Stimulated activated CD8-positive, alpha-beta memory T cell treated with anti-CD3 and anti-CD28 coated beads, Interleukin-4, amount 100 ng/mL, for 1 hour (primary cell): ENCODE data around the gene FN3K.
"Not testable (repeated sequence)": the region's sequence is repeated elsewhere in the genome, so short reads cannot be mapped to it uniquely, and the experiment has no call there.

Experiments used
- DNase-seq, 2 donors: peaks; one replicate each; pipeline ENCODE4 v3.0.0-alpha.2; 2020; ENCODE audit warnings: low read depth in 2 of 2, low spot score in 1 of 2

The FN3K gene

DNA sequence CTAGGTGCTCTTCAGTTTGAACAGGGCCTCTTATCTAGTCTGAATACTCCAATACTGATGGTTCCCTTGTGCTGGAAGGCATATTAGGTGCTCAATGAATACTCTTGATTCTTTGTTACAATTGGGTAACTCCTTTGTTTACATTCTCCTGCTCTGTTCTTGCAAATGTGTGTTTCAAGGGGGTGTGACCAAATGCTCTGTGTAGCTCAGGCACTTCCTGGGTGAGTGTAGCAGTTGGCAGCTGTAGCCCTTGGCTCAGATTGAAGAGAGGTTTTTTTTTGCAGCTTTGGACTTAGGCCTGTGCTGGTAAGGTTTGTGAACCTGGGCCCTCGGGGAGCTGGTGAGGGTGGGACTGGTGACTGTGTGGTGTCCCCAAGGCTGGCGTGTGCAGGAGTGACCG lies 36.6 kb downstream of the FN3K start:
- DNase-seq, result no peak

DNA sequence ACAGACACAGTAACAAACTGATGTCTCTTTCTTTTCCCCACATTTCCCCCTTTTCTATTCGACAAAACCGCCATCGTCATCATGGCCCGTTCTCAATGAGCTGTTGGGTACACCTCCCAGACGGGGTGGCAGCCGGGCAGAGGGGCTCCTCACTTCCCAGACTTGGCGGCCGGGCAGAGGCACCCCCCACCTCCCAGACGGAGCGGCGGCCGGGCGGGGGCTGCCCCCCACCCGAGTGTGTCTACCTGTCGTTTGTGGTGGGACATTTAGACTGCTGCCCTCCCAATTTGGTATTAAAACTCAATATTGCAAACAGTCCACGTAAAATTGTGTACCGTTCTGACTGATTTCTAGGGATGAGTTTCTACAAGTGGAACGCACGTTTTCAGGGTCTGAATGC lies 39.0 kb downstream of the FN3K start:
- not testable (repeated sequence) for DNase-seq

DNA sequence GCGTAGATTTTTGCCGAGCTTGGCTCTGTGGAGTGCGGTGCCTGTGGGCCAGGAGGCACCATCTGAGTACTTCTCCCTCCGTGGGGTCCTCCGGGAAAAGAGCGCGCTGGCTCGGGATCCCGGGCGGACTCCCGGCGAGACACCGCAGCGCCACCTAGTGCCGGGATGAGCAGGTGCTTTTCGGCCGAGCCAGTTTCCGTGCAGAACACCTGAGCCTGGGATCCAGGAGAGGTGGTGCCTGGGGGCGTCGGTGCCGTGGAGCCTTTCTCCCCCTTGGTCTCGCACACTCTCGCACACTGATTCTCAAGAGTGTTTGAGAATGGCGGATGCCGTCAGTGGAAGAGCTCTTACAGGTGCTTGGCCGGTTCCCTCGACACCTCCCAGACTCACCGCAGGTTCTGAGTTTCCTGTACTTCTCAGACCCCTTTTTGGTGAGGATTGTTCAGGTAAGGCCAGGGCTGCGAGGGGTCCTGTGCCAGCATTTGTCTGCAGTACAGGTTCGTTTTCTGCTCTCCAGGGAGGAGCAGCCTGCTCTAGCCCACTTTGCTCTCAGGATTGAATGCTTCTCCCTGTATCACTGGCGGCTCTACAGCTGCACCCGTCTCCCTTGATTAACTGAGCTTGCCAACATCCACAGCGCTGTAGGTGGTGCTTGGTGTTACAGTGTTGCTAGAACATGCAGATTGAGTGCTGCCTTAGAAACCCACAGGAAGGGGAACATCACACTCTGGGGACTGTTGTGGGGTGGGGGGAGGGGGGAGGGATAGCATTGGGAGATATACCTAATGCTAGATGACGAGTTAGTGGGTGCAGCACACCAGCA lies 39.8 kb downstream of the FN3K start:
- no peak for DNase-seq

DNA sequence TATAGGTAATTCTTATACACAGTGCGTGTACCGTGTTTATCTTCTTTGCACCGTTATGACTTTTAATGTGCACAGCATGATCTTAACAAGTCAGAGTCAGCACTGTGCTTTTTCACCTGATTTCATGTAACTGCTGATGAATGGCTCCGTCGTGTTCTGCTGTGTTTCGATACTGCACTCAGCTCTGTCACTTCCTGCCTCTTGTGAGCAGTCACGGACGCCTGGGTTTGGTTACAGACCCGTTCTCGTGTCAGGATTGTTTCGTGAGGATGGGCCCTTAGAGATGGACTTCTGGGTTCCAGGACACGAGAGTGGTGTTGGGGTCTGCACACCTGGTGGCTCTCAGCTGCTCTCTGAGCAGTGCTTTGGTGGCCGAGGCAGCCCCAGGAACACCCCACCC lies 41.0 kb downstream of the FN3K start:
- no peak for DNase-seq

DNA sequence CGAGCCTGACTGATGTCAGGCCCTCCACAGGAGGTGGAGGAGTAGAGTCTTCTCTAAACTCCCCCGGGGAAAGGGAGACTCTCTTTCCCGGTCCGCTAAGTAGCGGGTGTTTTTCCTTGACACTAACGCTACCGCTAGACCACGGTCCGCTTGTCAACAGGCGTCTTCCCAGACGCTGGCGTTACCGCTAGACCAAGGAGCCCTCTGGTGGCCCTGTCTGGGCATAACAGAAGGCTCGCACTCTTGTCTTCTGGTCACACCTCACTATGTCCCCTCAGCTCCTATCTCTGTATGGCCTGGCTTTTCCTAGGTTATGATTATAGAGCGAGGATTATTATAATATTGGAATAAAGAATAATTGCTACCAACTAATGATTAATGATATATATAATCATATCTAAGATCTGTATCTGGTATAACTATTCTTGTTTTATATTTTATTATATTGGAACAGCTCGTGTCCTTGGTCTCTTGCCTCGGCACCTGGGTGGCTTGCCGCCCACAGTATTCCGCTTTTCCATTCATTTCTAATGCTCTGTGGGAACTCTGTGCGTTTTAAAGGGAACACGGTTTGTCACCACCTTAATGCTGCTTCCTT lies 42.5 kb downstream of the FN3K start:
- DNase-seq, result not testable (repeated sequence)

DNA sequence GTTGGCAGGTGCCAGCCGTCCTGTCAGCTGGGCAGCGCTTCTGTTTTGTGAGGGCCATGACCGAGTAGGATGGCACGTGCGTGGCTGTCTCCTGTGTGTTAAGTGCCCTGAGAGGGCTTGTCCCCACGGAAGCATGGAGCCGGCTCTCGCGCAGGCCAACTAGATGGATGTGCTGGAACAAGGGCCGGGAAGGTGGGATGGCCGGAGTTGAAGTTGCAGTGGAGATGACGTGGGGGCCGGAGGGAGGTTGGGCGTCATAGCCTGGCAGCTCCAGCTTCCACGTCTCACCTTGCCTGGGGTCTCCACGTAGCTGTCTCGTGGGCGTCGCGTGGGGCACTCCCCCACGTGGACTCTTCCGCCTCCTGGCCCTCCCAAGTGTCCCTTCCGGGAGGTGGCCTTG lies 44.1 kb downstream of the FN3K start:
- DNase-seq, result no peak

DNA sequence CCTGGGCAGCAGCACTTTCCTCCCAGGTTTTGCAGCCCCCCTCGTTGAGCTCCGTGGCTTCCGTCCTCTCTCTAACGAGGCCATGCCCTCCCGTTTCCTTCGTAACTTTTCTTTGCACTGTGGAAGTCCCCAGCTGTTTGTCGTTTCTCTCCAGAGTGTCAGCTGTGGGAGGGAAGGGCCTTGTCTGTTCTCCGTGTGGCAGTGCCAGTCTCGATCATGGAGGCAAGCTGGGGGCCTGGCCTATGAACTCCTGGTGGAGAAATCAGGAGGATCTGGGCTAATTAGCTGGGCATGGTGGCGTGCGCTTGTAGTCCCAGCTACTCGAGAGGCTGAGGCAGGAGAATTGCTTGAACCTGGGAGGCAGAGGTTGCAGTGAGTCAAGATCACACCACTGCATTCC lies 44.8 kb downstream of the FN3K start:
- DNase-seq, result no peak

DNA sequence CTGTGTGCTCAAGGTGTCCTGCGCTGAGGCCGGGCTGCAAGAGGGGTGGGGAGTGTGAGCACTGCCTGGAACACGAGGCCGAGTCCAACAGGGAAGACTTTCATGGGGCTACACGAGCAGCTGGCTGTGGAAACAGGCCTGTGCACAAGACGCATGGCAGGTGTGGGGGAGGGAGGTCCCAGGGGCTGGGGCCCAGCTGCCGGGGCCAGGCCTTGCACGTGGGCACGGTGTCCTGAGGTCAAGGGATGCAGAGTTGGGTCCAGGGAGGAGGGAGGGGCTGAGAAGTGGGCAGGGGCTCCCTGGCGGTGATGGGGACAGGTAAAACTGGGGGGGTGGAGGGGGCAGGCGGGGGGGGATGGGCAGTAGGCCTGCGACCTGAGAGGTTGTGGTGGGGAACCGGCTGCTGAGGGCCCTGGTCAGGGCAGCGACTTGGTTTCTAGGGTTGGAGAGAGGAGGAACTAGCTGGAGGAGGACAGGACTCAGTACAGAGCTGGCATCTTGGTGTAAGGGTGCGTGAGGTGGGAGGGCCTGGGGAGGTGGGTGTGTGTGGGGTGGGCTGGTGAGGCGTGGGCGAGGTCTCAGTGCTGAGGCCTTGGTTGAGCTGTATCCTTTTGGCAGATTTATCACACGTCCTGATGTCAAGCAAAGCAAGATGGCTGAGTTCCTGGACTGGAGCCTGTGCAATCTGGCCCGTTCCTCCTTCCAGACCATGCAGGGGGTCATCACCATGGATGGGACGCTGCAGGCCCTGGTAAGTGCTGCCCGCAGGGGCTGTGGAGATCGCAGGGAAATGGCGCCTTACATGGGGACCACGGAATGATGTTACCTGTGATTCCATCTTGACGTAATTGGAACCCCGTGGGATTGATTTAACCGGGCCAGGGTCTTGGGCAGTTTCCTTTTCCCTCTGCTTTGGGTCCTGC lies 45.8 kb downstream of the FN3K start:
- no peak for DNase-seq

DNA sequence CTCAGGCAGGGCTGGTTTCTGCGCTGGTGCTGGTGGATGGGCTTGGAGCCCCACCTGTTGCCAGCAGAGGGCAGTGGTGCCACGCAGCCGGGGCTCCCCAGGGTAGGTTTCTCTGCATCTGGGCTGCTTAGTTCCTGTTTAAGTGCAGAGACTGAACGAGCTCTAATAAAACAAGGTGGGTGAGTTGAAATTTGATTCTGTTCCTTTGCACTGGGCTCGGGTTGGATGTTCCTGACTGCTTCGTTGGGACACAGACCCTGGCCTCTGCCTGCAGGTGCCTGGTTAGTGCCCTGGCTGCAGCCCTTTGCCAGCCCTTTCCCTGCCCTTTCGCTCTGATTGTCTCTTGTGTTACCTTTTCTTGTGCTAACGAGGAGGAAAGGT lies 46.5 kb downstream of the FN3K start:
- DNase-seq, result peak; percentile 58 to 76

DNA sequence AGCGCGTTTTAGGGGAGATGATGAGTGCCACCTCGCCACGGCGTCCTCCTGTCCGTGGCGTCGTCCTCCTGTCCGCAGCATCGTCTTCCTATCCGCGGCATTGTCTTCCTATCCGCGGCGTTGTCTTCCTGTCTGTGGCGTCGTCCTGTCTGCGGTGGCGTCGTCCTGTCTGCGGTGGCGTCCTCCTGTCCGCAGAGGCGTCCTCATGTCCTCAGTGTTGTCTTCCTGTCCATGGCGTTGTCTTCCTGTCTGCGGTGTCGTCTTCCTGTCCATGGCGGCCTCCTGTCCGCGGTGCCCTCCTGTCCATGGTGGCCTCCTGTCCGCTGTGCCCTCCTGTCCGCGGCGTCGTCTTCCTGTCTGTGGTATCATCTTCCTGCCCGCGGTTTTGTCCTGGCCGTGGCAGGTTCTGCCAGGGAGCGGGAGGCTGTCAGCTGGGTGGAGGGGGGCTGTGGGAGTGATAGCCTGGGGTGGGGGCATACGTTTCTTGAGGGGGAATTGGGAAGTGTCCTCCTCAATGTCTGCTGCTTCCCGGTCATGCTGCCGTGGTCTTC lies 47.3 kb downstream of the FN3K start:
- no peak for DNase-seq

DNA sequence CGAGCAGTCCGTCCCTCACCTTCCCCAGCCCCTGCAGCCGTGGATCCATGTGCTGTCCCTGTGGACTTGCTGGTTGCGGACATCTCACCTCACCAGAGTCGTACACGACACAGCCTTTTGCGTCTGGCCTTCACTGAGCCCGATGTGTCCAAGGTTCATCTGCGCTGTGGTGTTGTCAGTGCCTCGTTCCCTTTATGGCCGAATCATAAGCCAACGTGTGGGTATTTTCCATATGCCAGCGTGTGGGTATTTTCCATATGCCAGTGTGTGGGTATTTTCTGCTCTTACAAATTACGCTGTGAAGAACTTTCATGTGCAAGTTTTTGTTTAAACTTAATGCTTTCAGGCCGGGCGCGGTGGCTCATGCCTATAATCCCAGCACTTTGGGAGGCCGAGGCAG lies 48.1 kb downstream of the FN3K start:
- no peak for DNase-seq

DNA sequence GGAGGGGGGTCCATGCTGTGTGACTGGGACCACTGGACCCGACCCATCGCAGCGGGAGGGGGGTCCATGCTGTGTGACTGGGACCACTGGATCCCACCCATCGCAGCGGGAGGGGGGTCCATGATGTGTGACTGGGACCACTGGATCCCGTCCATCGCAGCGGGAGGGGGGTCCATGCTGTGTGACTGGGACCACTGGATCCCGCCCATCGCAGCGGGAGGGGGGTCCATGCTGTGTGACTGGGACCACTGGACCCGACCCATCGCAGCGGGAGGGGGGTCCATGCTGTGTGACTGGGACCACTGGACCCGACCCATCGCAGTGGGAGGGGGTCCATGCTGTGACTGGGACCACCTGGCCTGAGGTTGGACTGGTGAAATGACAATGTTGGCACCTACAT lies 50.2 kb downstream of the FN3K start:
- not testable (repeated sequence) for DNase-seq

DNA sequence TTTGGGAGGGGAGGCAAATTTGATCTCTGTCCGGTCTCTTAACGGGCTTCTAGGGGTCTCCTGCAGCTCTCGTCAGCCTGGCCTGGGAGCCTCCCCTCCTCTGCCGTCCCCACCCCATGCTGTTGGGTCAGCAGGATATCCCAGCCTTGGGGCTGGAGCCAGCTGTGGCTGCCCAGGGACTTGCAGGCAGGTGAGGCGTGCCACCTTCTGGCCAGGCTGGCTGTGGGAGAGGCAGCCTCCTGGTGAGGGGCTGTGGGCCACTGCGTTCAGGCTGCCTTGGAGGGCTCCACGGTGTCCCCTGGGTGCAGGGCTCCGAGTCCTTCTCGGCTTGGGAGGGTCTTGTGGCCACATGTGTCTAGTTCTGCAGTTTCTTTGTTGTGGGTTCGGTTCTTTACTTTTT lies 51.0 kb downstream of the FN3K start:
- DNase-seq, result no peak

DNA sequence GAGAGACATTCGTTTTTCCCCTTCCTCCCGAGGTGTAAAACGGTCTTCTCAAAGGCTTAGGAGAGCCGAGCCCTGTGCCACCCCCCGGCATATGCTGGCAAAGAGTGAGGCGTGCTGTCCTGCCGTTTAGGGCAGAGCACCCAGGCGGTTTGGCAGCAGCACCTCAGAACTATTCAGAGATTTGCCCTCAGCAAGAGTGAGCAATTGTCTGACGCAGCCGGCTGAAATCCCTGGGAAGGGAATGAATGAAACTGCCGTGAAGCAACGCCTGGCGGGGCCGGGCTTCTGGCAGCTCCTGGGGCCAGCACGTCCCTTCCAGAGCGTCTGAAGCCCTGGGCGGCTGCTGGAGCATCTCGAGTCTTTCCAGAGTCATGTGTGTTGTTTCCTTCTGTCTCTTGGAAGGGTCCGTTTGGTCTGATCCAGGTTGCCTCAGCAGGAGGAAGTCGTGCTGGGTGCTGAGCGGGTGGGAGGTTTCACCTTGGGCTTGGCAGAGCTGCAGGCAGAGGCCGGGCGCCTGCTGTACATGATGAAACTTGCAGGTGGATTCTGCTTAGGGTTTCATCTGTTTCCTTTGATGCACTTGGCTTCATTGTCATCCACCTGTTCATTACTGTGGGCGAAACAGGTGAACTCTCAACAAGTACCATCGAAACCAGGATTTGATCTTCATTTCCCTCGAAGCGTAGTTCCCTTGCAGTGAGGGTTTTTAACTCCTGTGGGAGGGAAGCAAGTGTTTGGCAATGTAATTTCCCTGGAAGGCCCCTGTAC lies 51.9 kb downstream of the FN3K start:
- DNase-seq, result no peak

DNA sequence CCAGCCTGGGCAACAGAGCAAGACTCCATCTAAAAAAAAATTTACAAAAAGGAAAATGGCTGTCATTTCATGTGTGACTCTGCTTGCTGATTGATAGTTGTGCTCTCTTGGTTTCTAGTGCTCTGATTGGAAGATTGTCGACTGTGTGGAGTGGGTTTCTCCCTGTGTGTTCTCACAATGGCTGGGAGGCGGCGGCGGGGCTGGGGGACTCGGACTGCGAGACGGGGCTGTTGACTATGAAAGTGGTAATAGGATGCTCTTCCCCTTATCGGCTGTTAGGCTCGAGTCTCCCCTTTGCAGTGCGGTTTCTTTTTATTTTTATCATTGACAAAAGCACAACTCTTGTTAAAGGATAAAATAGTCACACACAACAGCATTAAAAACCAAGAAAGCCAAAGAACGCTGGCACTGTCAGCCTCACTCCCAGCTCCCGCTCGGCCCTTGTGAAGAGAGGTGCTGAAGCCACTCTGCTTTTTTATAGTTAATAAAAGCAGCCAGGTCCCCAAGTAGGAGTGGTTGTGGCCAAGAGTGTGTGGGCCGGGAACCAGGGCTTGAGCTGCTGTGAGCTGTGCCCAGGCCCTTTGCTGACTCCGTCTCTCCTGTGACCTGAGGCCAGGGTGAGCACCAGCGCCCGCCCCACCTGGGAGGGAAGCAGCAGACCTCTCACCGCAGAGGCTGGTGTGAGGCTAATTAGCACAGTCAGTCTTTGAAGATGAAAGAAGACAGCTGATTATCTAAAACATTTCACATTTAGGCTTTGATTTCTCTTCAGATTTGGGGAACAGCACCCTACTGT lies 53.0 kb downstream of the FN3K start:
- no peak for DNase-seq

DNA sequence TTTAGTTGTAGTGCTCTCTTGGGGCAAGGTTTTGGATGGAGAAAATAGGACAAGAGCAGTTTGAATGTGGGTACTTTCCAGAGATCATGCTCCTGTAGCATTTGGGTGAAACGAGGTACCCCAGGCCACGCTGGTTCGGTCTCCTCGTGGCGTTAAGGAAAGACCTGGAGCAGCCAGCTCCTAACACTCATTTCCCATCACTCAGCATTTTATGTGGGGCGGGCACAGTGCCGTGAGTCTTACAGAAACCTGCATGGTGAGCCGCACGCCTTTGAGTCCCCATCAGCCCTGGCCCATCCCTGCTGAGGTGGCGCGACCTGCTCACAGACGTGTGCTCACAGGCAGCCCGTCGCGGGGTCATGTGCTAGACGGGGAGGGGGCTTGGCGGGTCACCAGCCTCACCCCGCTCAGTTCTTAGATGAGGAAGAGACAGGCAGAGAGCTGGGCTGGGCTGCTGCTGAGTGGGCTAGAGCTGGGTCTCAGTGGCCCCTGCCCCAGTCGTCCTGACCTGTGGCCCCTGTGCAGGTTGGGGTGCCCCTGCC lies 53.7 kb downstream of the FN3K start:
- DNase-seq, result no peak

DNA sequence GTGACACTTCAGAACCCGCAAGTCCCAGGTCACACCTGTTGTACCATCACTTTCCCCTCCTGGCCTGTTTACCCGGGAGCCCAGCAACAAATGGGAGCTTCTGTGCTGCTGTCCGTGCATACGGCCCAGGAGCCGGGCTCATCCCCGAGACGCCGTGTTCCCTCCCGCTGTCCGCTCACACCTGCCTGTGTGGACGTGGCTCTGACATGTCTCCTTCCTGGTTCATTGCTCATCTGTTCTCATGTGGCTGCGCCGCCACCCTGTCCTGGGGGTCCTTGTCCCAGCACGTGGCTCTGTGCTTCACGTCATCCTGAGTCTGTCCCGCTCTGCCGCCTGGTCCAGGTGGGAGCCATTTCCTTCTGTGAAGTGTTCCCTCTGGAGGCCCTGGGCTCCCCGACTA lies 54.4 kb downstream of the FN3K start:
- DNase-seq, result no peak

DNA sequence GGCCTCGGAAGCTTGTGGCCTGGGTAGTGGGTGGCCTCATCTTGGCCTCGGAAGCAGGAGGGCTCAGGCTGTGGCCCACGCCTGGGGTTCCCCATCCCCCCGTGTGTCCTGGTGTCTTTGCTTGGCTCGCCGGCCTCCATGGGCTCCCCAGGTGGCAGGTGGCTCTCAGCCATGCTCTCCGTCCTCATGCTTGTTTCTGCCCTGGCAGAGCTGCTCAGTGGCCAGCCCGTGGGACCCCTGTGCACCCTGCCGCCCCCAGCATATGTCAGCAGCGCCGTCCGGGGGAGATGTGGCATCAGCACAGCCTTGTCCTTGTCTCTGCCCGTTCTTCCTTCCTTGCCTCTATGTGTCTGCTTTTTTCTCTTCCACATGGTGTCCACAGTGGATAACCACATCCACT lies 55.0 kb downstream of the FN3K start:
- no peak for DNase-seq

DNA sequence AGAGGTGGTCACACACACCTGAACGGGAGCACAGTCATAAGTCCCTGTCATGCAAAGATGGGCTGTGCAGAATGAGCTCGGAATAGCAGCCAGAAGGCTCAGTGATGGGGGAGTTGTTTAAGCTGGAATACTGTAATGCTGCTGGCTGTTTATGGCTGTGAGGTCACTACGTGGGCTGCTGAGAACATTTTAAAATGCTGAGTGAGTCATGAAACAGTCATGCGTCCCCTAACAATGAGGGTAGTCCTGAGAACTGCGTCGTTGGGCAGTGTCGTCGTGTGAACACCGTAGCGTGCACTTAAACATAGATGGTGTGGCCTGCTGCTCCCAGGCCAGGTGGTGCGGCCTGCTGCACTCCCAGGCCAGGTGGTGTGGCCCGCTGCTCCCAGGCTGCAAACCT lies 56.1 kb downstream of the FN3K start:
- DNase-seq, result no peak
